Karpas-422 (cell line): Measurements from ENCODE around the gene GNAQ. TPM values are rescaled to one million over a fixed set of nuclear protein-coding genes. Genes with fewer than 3 reads are reported as not detected.

ENCODE experiments used
- DNase-seq: peaks from one replicate; pipeline ENCODE4 v3.0.0-alpha.2; 2015
- H2AFZ ChIP-seq: fragments of 200-600 bp; sonication (generic); 2 replicates; pipeline ENCODE4 v1.6.1; 2014; ENCODE audit warnings: antibody characterized with exemption, low read length, mixed read lengths
- H3K27ac ChIP-seq: fragments of 200-600 bp; sonication (generic); 2 replicates; pipeline ENCODE4 v1.5.1; 2014; ENCODE audit warnings: mild to moderate bottlenecking, low read length, moderate library complexity
- H3K27me3 ChIP-seq: fragments of 200-600 bp; sonication (generic); 2 replicates; pipeline ENCODE4 v1.6.1; 2014; ENCODE audit warnings: low read length, mixed read lengths
- H3K36me3 ChIP-seq: fragments of 200-600 bp; sonication (generic); 2 replicates; pipeline ENCODE4 v1.6.1; 2014; ENCODE audit warnings: low read length, mixed read lengths; ENCODE audit not compliant: insufficient read depth
- H3K4me1 ChIP-seq: fragments of 200-600 bp; sonication (generic); 2 replicates; pipeline ENCODE4 v1.6.1; 2014; ENCODE audit warnings: mild to moderate bottlenecking, low read length, mixed read lengths
- H3K4me2 ChIP-seq: fragments of 200-600 bp; sonication (generic); 2 replicates; pipeline ENCODE4 v1.6.1; 2014; ENCODE audit warnings: low read length, low read depth, mild to moderate bottlenecking; ENCODE audit not compliant: poor library complexity, severe bottlenecking
- H3K4me3 ChIP-seq: fragments of 200-600 bp; sonication (generic); 2 replicates; pipeline ENCODE4 v1.5.1; 2014; ENCODE audit warnings: mild to moderate bottlenecking, antibody characterized with exemption, low read length, mixed read lengths
- H3K79me2 ChIP-seq: fragments of 200-600 bp; sonication (generic); 2 replicates; pipeline ENCODE4 v1.6.1; 2014; ENCODE audit warnings: mild to moderate bottlenecking, low read length, mixed read lengths
- H3K9ac ChIP-seq: fragments of 200-600 bp; sonication (generic); 2 replicates; pipeline ENCODE4 v1.6.0; 2014; ENCODE audit warnings: low read length
- H3K9me2 ChIP-seq: fragments of 200-600 bp; sonication (generic), shearing (Covaris generic); replicated peaks from 2 replicates; pipeline ENCODE4 v1.6.0; 2014; ENCODE audit warnings: mild to moderate bottlenecking, low read length, moderate library complexity; ENCODE audit not compliant: insufficient read depth
- H3K9me3 ChIP-seq: fragments of 300-700, 200-600 bp; sonication (generic); 2 replicates; pipeline ENCODE4 v1.6.1; 2014; ENCODE audit warnings: low read length, mixed read lengths
- H4K20me1 ChIP-seq: fragments of 200-600 bp; sonication (generic); 2 replicates; pipeline ENCODE4 v1.6.1; 2014; ENCODE audit warnings: mild to moderate bottlenecking, antibody characterized with exemption, low read length, low read depth; ENCODE audit not compliant: insufficient read depth
- total RNA-seq: library from RNA; depleted of rRNA; stranded (reverse); fragments of >200 nt; shearing (Covaris generic); gene quantifications from 2 replicates; pipeline ENCODE4 v1.2.3, GENCODE V29; 2014; ENCODE audit warnings: low replicate concordance; rRNA removed

Gene GNAQ
- total RNA-seq, 1 experiment from 2014 or later, result not detected

DNA sequence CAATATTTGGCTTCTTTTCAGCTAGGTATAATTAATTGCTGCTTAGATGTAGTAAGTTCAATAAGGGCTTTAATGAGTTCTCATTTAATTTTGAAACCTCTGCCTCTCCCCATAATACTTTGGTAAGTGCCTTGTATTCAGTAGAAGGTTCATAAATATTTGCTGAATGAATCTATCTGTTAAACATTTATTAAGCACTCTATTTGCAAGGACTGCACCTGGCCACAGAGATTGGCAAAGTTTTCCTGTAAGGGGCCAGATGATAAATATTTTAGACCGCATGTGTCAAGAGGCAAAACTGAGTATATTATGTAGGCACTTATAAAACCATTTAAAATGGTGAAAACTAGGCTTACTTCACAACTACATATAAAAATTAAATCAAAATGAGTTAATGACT is 364.5 kb downstream of the GNAQ start:
- Histone ChIP-seq H3K9me2 (no peaks in the 10 kb centered on the region), H3K9ac (no peak overlapping the region), H3K4me1 (no peaks in the 10 kb centered on the region), H3K9me3 (no peaks in the 10 kb centered on the region), H3K27me3 (no peaks in the 10 kb centered on the region), H3K36me3 (no peaks in the 10 kb centered on the region), H3K27ac (no peak overlapping the region), H3K4me3 (no peak overlapping the region), H3K4me2 (no peak overlapping the region), H3K79me2 (no peaks in the 10 kb centered on the region), H4K20me1 (no peaks in the 10 kb centered on the region), H2AFZ (no peak overlapping the region)
- DNase-seq, result no peak

Other genes with a start within 250 kb of the GNAQ start
- 29.4 and 38.2 TPM in 2 replicates for gene CEP78, start 204.3 kb upstream of the GNAQ start, total RNA-seq